HG03196 (cell line): ENCODE results near the gene ANTKMT.
"Not testable (repeated sequence)": the region's sequence is repeated elsewhere in the genome, so short reads cannot be mapped to it uniquely, and the experiment has no call there.

Experiments used
- ATAC-seq: cut with Tn5 transposase; IDR thresholded peaks from one replicate; pipeline ENCODE4 v1.9.1; 2021; ENCODE audit not compliant: unreplicated experiment

The ANTKMT gene

GRCh38 chr16:741986-742629, 21.2 kb downstream of the ANTKMT start:
- no peak for ATAC-seq

DNA sequence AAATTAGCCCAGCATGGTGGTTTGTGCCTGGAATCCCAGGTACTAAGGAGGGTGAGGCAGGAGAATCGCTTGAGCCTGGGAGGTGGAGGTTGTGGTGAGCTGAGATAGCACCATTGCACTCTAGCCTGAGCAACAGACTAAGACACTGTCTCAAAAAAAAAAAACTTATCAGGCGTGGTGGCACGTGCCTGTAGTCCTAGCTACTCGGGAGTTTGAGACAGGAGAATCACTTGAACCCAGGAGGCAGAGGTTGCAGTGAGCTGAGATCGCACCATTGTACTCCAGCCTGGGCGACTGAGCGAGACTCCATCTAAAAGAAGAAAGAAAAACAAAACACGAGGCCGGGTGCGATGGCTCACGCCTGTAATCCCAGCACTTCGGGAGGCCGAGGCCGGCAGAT, 21.9 kb downstream of the ANTKMT start:
- not testable (repeated sequence) for ATAC-seq

- ATAC-seq: no peak
These were observed 23.0 kb downstream of the ANTKMT start for GRCh38 chr16:743794-744500.

- ATAC-seq: no peak
These were observed 24.8 kb downstream of the ANTKMT start for GRCh38 chr16:745739-746138.

GRCh38 chr16:746637-747036, 25.7 kb downstream of the ANTKMT start:
- no peak for ATAC-seq

GRCh38 chr16:747978-748746, 27.2 kb downstream of the ANTKMT start:
- no peak for ATAC-seq

DNA sequence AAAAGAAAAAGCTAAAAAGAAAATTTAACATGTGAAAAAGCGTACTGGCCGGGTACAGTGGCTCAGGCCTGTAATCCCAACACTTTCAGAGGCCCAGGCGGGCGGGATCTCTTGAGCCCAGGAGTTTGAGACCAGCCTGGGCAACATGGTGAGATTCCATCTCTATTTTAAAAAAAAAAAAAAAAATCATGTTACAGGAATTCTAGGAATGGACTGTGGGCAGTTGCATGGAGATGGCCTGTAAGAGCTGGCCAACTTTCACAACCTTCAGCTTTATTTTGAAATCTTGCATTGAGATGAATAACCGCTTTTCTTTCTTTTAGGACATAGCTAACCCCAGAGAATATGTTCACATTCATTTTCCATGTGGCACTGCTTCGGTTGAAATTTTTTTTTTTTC, 28.1 kb downstream of the ANTKMT start:
- no peak for ATAC-seq

DNA sequence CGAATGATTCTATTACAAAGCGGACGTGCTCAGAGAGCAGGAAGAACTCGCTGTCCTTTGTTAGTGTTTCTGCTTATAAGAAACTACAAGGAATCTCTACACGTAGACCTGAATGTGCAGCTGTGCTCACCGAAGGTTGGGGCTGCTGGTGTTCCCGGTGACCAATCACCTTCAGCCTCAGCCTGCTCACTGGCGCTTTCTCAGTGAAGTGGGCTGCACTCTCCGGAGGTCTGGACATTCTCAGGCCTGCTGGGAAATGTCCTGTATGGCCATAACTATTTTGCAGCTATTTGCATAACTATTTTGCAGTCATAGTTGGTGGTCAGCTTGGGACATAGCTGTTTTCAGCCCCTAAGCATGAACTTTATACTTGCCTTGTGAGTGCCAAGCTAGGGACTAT, 29.5 kb downstream of the ANTKMT start:
- ATAC-seq: no peak

- ATAC-seq: no peak
These were observed 30.4 kb downstream of the ANTKMT start for GRCh38 chr16:751152-752006.

GRCh38 chr16:752007-752312, 31.0 kb downstream of the ANTKMT start:
- no peak for ATAC-seq

DNA sequence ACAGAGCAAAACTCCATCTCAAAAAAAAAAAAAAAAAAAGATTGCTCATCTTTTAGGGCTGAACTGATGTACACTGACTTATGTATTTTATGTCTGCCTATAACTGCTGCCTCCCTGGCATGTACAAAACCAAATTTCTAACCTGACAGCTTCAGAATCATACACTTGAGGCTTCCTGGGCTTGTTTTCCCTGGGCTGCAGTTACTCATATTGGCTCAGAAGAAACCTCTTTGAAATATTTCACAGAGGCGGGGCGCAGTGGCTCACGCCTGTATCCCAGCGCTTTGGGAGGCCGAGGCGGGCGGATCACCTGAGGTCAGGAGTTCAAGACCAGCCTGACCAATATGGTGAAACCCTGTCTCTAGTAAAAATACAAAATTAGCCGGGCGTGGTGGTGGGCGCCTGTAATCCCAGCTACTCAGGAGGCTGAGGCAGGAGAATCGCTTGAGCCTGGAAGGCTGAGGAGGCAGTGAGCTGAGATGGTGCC, 33.2 kb downstream of the ANTKMT start:
- not testable (repeated sequence) for ATAC-seq

- no peak for ATAC-seq
These were observed 33.7 kb downstream of the ANTKMT start for GRCh38 chr16:754656-755055.

- no peak for ATAC-seq
These were observed 35.5 kb downstream of the ANTKMT start for GRCh38 chr16:756428-756827.

DNA sequence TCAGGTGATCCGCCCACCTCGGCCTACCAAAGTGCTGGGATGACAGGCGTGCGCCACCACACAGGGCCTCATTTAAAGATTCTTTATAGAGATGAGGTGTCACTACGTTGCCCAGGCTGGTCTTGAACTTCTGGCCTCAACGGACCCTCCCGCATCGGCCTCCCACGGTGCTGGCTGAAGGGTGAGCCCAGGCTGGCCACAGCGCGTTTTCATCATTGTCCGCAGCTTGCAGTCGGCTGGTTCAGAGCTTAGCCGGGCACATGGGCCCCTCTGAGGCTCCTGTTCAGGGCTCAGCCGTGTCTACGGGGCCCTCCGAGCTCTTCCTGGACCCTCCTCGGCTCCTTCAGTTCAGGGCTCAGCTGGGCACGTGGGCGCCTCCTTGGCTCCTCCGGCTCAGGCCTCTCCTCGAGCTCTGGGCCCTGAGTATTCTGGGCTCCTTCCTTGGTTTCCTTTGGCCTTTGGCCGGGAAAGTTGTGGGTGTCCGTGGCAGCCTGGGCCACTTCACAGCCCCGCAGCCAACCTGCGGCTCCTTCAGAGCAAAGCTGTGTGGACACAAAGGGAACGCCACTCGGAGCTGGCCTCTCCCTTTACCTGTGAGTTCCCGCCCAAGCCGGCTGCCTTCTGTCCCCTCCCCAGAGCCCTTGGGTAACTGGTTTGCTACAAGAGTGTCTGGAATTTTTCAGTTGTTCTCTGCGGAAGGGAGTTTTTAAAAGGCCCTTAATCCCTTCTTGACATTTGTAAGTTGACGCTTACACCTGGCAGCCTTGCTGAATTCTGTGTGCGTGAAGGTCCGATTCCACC, 38.4 kb downstream of the ANTKMT start:
- ATAC-seq: no peak

- ATAC-seq: no peak
These were observed 39.1 kb downstream of the ANTKMT start for GRCh38 chr16:760065-760464.

DNA sequence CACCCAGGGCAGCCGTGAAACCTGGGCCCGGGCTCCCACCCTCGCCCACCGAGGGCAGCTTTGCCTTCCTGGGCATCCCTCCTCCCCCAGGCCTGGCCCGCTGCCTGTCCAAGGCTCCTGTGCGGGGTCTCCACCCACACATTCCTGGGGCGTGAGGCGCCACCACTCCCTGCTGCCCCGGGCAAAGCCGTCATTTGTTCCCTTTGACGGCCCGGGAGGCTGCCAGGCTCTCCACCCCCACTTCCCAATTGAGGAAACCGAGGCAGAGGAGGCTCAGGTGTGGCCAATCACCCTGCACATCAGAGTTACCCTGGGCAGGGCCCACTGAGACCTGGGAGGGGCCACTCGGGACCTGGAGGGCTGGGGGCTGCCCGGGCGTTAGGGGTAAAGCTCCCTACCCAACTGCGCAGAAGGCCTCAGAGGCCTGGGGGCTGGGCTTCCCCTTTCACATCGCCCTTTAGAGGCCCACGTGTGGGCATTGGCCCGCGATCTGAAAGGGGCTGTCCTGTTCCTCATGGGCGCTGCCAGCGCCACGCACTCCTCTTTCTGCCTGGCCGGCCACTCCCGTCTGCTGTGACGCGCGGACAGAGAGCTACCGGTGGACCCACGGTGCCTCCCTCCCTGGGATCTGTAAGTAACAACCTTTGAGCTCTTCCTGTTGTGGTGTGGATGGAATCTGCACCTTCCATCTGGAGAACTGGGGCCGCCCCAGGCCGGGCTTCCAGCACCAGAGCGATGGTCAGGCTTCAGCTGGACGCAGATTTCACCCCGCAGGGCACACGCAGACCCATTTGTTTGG, 39.8 kb downstream of the ANTKMT start, which contains the start of gene MSLN:
Gene MSLN (plus strand): TSS at position 190 of the 799 bp plus-strand sequence. CDS start 1,947 bp downstream, outside the sequence.
- no peak for ATAC-seq

DNA sequence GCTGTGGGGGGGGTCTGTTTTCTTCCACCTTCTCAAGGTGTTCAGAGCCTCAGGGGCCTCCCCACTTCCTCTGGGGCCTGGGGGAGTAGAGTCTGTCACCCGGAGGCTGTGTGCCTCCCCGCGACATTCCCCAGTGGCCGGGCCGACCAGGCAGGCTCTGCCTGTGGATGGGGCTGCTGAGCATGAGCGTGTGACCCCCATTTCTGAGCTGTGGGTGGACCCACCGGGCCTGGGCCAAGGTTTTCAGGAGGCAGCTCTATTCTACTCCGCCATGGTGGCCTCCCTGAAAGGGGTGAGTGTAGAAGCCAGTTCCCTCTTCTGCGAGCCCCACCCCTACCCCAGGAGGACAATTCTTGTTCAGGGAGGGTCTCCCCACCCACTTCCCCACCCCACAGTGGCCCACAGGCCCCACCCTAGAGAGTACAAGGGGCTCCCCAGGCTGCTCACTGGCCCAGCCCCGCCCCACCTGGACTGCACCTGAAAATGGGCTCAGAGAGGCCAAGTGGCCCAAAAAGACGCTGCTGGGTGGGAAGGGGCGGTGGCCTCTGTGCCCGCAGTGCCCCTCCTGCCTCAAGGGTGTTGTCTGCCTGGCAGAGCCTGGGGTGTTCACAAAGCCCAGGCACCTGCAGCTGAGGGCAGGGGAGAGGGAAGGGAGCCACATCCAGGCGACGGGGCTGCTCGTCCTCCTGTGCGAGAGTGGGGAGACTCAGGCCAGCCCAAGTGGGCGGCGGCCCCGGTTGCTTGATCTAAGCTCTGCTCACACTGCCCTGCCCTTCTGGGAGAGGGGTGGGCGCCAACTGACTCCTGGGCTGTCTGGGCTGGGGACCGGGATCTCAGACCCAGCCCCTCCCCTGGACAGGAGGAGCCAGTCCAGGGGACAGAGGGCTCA, 40.9 kb downstream of the ANTKMT start:
- ATAC-seq: no peak

- ATAC-seq: no peak
These were observed 41.8 kb downstream of the ANTKMT start for GRCh38 chr16:762595-763268.
